GM21737 (cell line): ENCODE data around the gene HHATL.

ENCODE experiments used
- ATAC-seq: cut with Tn5 transposase; IDR thresholded peaks from one replicate; pipeline ENCODE4 v1.9.1; 2021; ENCODE audit warnings: mild to moderate bottlenecking, moderate library complexity; ENCODE audit not compliant: unreplicated experiment

The HHATL gene

DNA sequence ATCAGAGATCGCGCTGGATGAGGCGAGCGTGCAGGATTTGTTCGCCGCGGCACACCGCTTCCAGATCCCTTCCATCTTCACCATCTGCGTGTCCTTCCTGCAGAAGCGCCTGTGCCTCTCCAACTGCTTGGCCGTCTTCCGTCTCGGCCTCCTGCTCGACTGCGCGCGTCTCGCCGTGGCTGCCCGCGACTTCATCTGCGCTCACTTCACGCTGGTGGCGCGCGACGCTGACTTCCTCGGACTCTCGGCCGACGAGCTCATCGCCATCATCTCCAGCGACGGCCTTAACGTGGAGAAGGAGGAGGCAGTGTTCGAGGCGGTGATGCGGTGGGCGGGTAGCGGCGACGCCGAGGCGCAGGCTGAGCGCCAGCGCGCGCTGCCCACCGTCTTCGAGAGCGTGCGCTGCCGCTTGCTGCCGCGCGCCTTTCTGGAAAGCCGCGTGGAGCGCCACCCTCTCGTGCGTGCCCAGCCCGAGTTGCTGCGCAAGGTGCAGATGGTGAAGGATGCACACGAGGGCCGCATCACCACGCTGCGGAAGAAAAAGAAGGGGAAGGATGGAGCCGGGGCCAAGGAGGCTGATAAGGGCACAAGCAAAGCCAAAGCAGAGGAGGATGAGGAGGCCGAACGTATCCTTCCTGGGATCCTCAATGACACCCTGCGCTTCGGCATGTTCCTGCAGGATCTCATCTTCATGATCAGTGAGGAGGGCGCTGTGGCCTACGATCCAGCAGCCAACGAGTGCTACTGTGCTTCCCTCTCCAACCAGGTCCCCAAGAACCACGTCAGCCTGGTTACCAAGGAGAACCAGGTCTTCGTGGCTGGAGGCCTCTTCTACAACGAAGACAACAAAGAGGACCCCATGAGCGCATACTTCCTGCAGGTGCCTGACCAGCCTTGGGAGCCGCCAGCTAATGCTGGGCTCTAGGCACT lies 16.4 kb downstream of the HHATL start:
- no peak for ATAC-seq

DNA sequence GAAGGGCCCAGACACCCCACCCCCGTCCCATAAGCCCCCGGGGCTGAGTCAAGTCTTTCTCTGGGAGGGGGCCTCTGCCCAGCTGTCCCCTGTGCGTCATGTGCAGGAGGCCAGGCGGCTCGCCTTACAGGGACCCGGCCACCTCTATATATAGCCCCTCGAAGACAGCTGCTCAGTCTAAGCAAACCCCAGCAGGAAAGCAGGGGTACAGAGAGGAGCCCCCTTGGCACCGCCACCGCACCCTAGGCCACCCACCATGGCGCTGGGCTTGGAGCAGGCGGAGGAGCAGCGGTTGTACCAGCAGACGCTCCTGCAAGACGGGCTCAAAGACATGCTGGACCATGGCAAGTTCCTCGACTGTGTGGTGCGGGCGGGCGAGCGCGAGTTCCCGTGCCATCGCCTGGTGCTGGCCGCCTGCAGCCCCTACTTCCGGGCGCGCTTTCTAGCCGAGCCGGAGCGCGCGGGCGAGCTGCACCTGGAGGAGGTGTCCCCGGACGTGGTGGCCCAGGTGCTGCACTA lies 17.2 kb downstream of the HHATL start, which contains the start of gene KLHL40:
TSS of gene KLHL40 (plus strand) at position 175 of the 519 bp plus-strand sequence. CDS start at position 257, 82 bp downstream.
- no peak for ATAC-seq

DNA sequence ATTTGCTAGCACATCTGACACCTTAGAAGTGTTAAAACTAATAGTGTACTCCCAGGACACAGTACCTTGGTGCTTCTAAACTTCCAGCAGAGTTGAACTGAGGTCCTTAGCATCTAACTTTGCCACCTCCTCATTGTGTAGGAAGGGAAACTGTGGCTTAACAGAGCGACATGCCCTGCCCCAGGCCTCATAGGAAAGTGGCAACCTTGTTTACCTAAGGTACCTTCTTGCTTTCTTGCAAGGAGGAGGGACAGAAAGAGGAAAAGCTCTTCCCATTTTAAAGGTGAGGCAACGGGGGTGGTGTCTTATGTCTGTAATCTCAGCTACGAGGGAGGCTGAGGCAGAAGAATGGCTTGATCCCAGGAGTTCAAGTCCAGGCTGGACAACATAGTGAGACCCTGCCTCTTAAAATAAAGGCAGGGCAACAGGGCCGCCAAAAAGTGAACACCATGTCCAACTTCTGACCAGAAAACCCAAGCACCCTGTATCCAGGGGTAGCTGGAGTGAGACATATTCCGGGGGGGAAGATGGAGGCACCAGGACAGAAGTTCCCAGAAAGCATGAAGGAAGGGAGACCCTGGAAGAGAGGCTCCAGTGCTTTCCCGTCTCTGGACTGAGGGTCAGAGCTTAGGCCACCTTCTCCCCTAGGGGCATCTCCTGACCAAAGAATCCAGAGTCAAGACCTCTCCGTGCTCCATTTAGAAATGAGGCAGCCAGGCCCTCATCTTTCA lies 17.8 kb downstream of the HHATL start:
- ATAC-seq: no peak

DNA sequence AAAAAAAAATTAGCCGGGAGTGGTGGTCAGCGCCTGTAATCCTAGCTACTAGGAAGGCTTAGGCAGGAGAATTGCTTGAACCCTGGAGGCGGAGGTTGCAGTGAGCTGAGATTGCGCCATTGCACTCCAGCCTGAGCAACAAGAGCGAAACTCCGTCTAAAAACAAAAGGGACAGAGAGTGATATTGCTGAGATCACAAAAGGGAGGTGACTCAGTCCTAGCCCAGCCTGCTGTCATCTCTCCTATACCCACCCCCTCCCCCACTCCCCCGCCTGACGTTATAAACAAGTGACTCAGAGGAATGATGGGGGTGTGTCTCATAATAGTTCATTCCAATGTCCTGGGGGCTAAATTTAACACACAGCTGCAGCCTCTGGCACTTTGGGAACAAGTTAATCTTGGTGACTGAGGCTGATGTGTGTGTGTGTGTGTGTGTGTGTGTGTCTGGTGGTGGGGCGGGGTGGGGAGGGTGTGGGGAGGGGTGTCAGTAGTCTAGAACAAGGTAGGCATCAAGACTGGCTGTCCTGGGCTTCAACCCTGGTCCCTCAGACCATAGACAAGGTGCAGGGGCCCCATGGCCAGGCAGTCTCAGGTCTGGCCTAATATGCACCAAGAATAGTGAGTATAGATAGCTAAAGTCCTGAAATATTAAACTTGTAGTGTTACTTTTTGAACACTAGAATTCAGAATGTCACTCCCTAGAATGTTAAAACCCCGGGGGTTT lies 18.6 kb downstream of the HHATL start:
- no peak for ATAC-seq

DNA sequence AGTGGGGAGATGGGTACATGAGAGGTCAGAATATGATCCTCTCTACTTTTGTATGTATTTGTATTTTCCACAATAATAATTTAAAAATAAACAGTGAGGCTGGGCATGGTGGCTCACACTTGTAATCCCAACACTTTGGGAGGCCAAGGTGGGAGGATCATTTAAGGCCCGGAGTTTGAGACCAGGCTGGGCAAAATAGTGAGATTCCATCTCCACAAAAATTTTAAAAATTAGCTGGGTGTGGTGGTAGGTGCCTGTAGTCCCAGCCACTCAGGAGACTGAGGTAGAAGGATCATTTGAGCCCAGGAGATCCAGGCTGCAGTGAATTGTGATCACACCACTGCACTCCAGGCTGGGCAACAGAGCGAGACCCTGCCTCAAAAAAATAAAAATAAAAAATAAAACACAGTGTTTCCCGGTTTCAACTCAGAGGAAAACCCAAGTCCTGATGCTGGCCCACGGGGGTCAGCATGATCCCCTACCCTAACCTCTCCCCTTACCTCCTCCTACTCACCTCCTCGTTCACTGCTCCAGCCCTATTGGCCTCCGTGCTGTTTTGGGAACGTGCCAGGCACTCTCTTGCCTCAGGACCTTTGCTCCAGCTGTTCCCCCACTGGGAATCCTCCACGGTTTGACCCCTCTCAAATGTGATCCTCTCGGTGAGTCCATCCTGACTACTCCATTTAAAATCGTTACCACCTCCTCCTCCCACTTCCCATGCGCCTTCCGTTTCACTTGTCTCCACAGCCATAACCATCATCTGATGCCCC lies 20.1 kb downstream of the HHATL start:
- ATAC-seq: no peak

DNA sequence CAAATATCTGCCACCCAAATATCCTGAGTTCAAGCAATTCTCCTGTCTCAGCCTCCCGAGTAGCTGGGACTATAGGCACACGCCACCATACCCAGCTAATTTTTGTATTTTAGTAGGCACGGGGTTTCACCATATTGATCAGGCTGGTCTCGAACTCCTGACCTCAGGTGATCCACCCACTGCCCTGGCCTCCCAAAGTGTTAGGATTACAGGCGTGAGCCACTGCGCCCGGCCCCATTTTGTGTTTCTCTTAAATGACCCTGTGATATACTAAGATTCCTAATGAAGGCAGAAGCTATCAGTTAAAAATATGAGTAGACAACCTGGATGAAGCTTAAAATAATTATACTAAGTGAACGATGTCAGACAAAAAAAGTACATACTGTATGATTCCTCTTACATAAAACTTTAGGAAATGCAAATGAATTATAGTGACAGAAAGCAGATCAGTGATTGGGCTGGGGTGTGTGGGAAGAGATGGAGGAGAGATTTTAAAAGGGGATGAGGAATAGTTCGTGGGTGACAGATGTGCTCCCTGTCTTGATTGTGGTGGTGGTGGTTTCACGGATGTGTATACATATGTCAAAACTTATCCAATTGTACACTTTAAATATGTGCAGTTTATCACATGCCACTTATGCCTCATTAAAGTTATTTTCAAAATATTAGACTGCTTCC lies 21.1 kb downstream of the HHATL start:
- ATAC-seq: no peak

DNA sequence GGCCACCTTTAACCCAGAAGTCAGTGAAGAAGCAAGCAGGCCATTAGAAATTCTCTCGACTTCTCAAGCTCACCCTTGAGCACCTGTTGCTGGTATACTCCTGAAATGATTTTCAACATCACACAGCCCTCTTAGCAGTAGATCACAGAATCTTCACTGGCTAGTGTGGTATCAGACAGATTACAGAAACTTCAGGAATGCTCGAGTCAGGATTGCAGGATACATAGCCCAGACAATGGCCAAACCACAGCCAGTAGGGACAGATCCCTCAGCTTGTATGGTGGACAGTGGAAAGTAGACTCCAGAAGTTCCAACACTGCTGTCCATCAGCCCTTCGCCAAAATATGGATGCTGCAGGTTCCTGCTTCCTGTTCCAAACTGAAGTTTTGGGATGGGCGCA lies 21.8 kb downstream of the HHATL start:
- no peak for ATAC-seq

DNA sequence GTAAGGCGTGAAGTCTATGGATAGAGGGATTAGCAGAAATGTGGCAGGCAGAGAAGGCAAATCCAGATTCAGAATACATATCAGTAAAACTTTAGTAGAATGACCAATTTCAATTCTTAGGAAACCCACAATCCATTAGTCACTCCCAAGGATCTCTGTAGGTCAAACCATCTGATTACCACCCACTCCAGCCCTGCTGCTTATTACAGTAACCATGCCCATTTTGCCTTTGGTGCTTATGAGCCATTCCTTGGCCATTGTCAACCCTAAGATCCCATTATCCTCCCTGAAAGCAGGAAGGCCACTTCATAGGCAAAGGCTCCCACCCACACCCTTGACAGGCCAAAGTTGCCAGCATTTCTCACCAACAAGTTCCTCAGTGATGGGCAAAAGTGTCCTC lies 22.3 kb downstream of the HHATL start:
- ATAC-seq: no peak

DNA sequence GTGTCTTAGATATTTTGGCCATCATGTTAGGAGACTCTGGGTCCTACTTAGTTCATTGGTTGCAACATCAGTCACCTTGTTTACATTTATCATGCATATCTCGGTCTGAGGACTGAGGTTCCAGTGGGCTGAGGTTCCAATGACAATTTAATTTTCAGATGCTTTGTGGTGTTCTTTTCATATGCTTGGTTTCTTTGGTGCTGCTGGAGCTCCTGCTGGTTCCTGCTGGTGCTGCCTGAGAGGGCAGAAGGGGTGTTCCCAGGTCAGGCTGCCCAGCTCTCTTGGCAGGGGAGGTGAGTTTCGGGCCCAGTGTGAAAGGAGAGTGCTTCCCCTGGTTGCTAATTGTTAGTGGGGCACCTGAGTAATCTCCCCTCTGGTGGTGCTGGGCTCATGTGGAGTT lies 24.2 kb downstream of the HHATL start:
- ATAC-seq: no peak

DNA sequence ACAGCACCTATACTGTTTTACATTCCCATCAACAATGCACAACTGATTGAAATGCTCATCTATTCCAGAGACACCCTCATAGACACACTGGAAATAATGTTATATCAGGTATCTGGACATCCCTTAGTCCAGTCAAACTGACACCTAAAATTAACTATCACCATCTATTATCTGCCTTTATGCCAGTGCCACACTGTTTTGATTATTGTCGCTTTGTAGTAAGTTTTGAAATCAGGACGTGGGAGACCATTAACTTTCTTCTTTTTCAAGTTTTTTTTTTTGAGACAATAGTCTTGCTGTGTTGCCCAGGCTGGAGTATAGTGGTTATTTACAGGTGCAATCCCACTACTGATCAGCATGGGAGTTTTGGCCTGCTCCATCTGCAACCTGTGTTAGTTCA lies 26.7 kb downstream of the HHATL start:
- ATAC-seq: no peak

DNA sequence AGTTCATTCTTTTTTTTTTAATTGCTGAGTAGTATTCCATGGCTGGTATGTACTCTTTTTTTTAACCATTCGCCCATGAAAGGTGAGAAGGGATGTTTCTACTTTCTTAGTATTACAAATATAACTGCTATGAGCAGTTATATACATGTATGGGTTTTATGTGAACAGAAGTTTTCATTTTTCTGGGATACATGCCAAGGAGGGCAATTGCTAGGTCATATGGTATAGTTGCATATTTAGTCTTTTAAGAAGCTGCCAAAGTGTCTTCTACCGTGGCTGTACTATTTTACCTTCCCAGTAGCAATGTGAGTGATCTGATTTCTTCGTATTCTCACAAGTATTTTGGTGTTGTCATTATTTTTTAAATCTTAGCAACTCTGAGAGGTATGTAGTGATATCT lies 28.5 kb downstream of the HHATL start:
- no peak for ATAC-seq

DNA sequence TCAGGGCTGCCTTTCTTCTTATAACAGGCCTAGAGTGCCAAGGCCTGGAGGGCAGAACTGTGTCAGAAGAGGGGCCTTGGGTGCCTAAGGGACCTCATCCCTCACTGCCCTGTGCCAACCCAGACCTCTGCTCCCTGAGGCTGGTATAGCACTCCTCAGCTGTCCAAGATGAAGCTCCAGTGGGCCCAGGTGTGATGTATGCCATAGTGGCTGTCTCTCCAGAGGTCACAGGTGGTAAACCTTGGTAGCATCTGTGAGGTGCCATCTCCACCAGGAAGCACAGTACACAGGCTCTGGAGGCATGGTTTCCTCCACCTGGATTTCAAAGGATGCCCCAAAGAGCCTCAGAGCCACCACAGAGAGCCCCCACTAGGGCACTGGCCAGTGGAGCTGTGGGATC lies 29.5 kb downstream of the HHATL start:
- no peak for ATAC-seq

DNA sequence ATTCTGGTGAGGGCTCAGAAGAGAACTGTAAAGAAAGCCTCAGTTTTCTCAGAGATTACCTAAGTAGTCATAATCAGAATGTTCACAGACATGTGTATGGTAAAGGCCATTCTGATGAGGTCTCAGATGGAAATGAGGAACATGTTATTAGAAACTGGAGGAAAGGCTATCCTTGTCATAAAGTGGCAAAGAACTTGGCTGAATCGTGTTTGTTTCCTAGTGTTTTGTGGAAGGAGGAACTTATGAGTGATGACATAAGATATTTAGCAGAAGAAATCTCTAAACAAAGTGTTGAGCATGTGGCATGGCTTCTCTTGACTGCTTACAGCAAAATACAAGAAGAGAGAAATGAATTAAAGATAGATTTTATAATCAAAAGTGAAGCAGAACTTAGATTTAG lies 30.1 kb downstream of the HHATL start:
- no peak for ATAC-seq

DNA sequence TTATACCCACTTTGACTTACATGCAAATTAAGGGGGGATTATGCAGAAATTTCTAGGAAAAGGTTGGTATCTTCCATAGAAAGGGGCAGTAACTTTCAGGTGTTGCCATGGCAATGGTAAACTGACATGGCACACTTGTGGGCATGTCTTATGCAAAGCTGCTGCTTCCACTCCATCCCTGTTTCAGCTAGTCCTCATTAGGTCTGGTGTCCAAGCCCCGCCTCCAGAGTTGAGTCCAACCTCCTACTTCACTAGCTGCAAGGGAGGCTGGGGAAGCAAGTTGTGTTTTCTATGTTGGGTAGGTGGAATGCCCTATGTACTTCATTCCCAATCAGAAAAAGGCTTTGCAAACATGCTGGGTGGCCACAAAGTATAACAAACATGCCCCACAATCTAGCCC lies 31.9 kb downstream of the HHATL start:
- ATAC-seq: no peak

DNA sequence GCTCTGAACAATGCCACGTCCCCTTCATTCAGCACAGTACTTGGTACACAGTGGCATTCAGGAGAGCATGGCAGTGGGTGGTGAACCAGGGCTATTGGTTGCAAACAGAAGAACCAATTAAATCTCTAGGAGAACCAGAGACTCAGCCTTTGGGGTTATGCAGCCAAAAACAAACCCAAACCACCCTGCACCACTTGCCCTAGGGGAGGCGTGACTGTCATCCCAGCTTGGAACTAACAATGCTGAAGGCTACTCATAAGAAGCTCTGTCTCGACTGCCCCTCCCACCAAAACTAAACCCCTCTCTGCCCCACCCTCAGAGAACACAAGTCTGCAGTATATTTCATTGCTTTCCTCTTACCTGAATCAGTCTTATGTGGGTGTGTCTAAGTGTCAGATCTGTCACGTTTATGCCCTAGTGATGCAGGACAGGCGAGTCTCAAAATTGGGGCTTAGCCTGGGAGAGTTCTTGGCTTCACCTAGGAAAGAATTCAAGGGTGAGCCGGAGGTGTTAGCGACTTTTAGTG lies 32.5 kb downstream of the HHATL start:
- no peak for ATAC-seq

DNA sequence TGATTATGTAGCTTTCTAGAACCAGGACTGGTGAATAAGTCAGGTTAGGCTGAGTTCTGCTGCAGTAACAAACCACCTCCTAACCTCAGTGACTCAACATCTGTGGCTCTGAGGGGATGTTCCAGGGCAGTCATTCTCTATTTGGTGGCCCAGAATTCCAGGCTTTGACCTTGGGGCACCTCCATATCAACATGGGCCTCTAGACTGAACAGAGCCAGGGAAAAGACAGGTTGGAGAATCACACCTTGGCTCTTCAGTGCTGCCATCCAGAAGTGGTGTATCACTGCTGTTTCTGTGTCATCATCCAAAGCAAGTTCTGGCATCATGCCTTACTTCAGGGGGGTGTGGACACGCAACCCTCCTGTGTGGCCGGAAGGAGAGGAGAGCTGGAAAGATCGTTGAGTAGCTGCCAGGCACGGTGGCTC lies 33.8 kb downstream of the HHATL start:
- ATAC-seq: no peak

DNA sequence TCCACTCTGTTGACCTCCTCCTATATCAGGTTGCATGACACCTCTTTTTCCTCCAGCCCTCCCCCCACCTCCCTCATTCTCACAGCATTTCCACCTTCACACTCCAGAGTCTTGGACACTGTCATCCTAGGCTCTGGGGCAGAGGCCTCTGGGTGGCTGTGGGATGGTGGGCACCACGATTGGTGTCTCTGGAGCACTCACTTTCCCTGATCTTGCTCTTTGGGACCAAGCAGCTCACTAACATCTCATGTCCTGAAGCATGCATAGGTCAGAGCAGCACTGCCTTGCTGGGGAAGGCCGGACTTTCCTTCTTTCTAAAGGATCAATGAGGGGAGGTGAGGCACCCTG lies 34.2 kb downstream of the HHATL start:
- ATAC-seq: no peak

DNA sequence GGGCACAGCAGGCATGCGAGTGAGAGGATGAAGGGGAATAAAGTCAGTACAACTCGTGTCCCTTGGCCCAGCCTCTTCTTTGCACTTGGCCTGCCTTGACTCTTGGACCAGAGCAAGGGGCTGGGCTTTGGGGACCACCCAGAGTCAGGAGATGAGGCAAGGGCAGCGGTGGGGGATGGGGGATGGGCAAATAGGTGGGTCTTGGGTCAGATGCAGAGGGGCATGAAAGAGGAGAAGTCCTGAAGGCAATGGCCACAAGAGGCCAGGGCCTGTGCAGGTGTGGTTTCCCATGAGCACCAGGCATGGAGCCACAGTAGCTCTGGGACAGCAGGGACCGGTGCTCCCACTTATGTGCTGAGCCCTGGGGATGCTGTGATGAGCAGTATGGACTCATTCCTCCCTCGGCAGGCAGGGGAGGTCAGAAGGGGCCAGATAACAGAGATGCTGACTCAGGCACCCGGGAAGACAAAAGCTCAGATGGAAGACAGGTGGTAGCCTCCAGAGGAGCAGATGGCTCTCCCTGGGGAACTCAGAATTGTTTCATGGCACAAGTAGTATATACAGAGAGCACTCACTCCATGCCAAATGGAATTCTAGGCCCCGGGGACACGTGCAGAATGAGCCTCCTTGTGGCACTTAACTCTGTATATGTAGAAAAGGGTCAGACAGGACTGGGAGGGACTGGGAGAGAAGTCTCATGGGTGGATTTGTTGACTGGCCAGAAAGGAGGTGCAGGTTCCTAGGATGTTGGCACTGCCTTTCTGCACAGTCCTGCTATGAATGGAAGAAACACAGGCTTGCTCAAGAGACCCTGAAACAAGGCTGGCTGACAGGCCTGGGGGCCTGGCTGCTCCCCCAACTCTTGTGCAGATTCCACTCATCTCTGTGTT lies 34.8 kb downstream of the HHATL start:
- ATAC-seq: no peak

DNA sequence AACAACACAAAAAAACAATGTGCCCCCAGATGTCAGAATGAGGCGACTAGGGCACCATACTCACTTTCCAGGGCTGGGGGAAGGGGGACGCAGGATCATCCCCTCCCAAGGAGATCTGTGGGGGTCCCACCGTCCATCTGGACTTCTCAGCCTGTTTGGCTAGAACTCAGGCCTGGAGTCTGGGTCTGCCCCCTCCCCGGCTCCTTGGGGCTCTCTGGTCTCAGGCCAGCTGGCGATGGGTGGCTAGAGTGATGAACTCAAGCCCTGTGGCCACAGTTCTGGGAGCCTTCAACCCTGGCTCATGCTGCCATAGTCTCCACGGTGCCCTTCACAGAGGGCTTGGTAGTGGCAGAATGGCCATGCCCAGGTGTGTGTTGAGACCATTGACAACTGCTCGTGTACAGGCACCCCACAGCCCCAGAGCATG lies 35.5 kb downstream of the HHATL start:
- ATAC-seq: no peak
